H9 (cell line): ENCODE measurements around the gene ZMIZ1. TPM values are rescaled to one million over a fixed set of nuclear protein-coding genes. Genes with fewer than 3 reads are reported as not detected.

ENCODE experiments used
- DNase-seq: peaks from one replicate; pipeline ENCODE4 v3.0.0-alpha.2; 2017
- H2AFZ ChIP-seq: one replicate; pipeline ENCODE4 v1.6.1; 2013; ENCODE audit warnings: mild to moderate bottlenecking, low read length, control low read depth, moderate library complexity
- H2AK5ac ChIP-seq: 2 replicates; pipeline ENCODE4 v1.6.1; 2013; ENCODE audit warnings: low read length, control low read depth, mixed read lengths; ENCODE audit not compliant: insufficient read length
- H2BK120ac ChIP-seq: one replicate; pipeline ENCODE4 v1.6.1; 2013; ENCODE audit warnings: low read depth, mild to moderate bottlenecking, low read length, control low read depth, inconsistent platforms; ENCODE audit not compliant: poor library complexity, severe bottlenecking
- H2BK12ac ChIP-seq: 2 replicates; pipeline ENCODE4 v1.6.1; 2013; ENCODE audit warnings: low read length, control low read depth, mixed read lengths, low read depth; ENCODE audit not compliant: insufficient read length
- H2BK15ac ChIP-seq: 2 replicates; pipeline ENCODE4 v1.6.1; 2013; ENCODE audit warnings: low read depth, low read length, control low read depth
- H2BK20ac ChIP-seq: one replicate; pipeline ENCODE4 v1.6.1; 2013; ENCODE audit warnings: low read depth, mild to moderate bottlenecking, low read length, control low read depth, inconsistent platforms; ENCODE audit not compliant: poor library complexity, severe bottlenecking
- H2BK5ac ChIP-seq: 2 replicates; pipeline ENCODE4 v1.6.1; 2013; ENCODE audit warnings: low read length, control low read depth, mixed read lengths; ENCODE audit not compliant: insufficient read length
- H3K14ac ChIP-seq: 2 replicates; pipeline ENCODE4 v1.6.1; 2013; ENCODE audit warnings: low read length, control low read depth; ENCODE audit not compliant: insufficient read depth
- H3K18ac ChIP-seq: 2 replicates; pipeline ENCODE4 v1.6.1; 2013; ENCODE audit warnings: low read depth, mild to moderate bottlenecking, mixed read lengths, low read length, control low read depth; ENCODE audit not compliant: insufficient read length
- H3K23ac ChIP-seq: 2 replicates; pipeline ENCODE4 v1.6.1; 2013; ENCODE audit warnings: low read length, control low read depth, mixed read lengths, low read depth; ENCODE audit not compliant: insufficient read length
- H3K23me2 ChIP-seq: 2 replicates; pipeline ENCODE4 v1.6.1; 2013; ENCODE audit warnings: low read depth, mild to moderate bottlenecking, mixed read lengths, low read length, control low read depth; ENCODE audit not compliant: insufficient read length, poor library complexity, severe bottlenecking
- H3K27ac ChIP-seq: 2 replicates; pipeline ENCODE4 v1.5.1; 2013; ENCODE audit warnings: low read length, control low read depth, mixed read lengths, low read depth; ENCODE audit not compliant: insufficient read length
- H3K27me3 ChIP-seq: 2 replicates; pipeline ENCODE4 v1.6.1; 2013; ENCODE audit warnings: low read length, control low read depth, inconsistent platforms; ENCODE audit not compliant: insufficient read depth
- H3K4ac ChIP-seq: 2 replicates; pipeline ENCODE4 v1.6.1; 2013; ENCODE audit warnings: low read depth, mild to moderate bottlenecking, control low read depth, inconsistent platforms, low read length, moderate library complexity
- H3K4me1 ChIP-seq: 2 replicates; pipeline ENCODE4 v1.6.1; 2013; ENCODE audit warnings: low read length, control low read depth, inconsistent platforms; ENCODE audit not compliant: insufficient read depth
- H3K4me2 ChIP-seq: 2 replicates; pipeline ENCODE4 v1.6.1; 2013; ENCODE audit warnings: low read length, control low read depth, mixed read lengths; ENCODE audit not compliant: insufficient read length, insufficient read depth
- H3K56ac ChIP-seq: 2 replicates; pipeline ENCODE4 v1.6.1; 2013; ENCODE audit warnings: low read depth, mild to moderate bottlenecking, mixed read lengths, low read length, control low read depth; ENCODE audit not compliant: insufficient read length
- H3K79me1 ChIP-seq: 2 replicates; pipeline ENCODE4 v1.6.1; 2013; ENCODE audit warnings: low read depth, mild to moderate bottlenecking, moderate library complexity, low read length, control low read depth, inconsistent platforms; ENCODE audit not compliant: insufficient read depth, poor library complexity, severe bottlenecking
- H3K79me2 ChIP-seq: 2 replicates; pipeline ENCODE4 v1.6.1; 2013; ENCODE audit warnings: low read length, control low read depth, inconsistent platforms; ENCODE audit not compliant: insufficient read depth
- H3K9ac ChIP-seq: 2 replicates; pipeline ENCODE4 v1.6.1; 2013; ENCODE audit warnings: low read length, control low read depth, mixed read lengths; ENCODE audit not compliant: insufficient read length; ENCODE audit errors: extremely low read depth
- H3K9me3 ChIP-seq: one replicate; pipeline ENCODE4 v1.6.1; 2013; ENCODE audit warnings: low read depth, low read length, inconsistent platforms; ENCODE audit not compliant: control insufficient read depth
- H3T11ph ChIP-seq: one replicate; pipeline ENCODE4 v1.6.1; 2013; ENCODE audit warnings: mild to moderate bottlenecking, low read length, control low read depth, inconsistent platforms
- H4K20me1 ChIP-seq: one replicate; pipeline ENCODE4 v1.6.1; 2013; ENCODE audit not compliant: control insufficient read depth, insufficient read length, insufficient read depth
- H4K5ac ChIP-seq: 2 replicates; pipeline ENCODE4 v1.6.1; 2013; ENCODE audit warnings: low read depth, mild to moderate bottlenecking, mixed read lengths, low read length, control low read depth; ENCODE audit not compliant: insufficient read length
- H4K8ac ChIP-seq: replicated peaks from 2 replicates; pipeline ENCODE4 v1.6.1; 2013; ENCODE audit warnings: low read length, control low read depth, mixed read lengths, low read depth; ENCODE audit not compliant: insufficient read length
- H4K91ac ChIP-seq: 2 replicates; pipeline ENCODE4 v1.6.1; 2013; ENCODE audit warnings: low read depth, mild to moderate bottlenecking, moderate library complexity, mixed read lengths, low read length, control low read depth; ENCODE audit not compliant: insufficient read length
- H3K27ac Mint-ChIP-seq, 3 experiments: 2 replicates in 2 of 3; 3 replicates in 1 of 3; pipeline ENCODE4 v1.8.0; 2020 to 2021; ENCODE audit warnings: mixed read lengths in 3 of 3, mild to moderate bottlenecking in 1 of 3, moderate library complexity in 1 of 3
- H3K27me3 Mint-ChIP-seq: 2 replicates; pipeline ENCODE4 v1.8.0; 2021; ENCODE audit warnings: low read depth, mild to moderate bottlenecking, moderate library complexity, mixed read lengths
- H3K36me3 Mint-ChIP-seq, 3 experiments: 2 replicates in 2 of 3; 3 replicates in 1 of 3; pipeline ENCODE4 v1.8.0; 2020 to 2021; ENCODE audit warnings: low read depth in 3 of 3, mixed read lengths in 3 of 3; ENCODE audit not compliant: insufficient read depth in 1 of 3
- H3K4me1 Mint-ChIP-seq, 2 experiments: 2 replicates each; pipeline ENCODE4 v1.8.0; 2020; ENCODE audit warnings: mixed read lengths in 2 of 2
- H3K4me3 Mint-ChIP-seq, 2 experiments: 2 replicates in 1 of 2; 3 replicates in 1 of 2; pipeline ENCODE4 v1.8.0; 2020 to 2021; ENCODE audit warnings: mild to moderate bottlenecking in 2 of 2, mixed read lengths in 2 of 2, moderate library complexity in 1 of 2
- H3K9me3 Mint-ChIP-seq, 2 experiments: 2 replicates in 1 of 2; 3 replicates in 1 of 2; pipeline ENCODE4 v1.8.0; 2020; ENCODE audit warnings: mild to moderate bottlenecking in 2 of 2, mixed read lengths in 2 of 2, moderate library complexity in 1 of 2
- WGBS: extraction: QIAGEN DNeasy Blood & Tissue Kit; methylation state at CpG from one replicate; pipeline ENCODE4 v1.1.7; 2013; ENCODE audit warnings: missing lambda C conversion rate, low lambda C conversion rate, mixed read lengths; ENCODE audit not compliant: insufficient read length; ENCODE audit errors: extremely low coverage; 5-methylcytosine and 5-hydroxymethylcytosine counted together
- total RNA-seq: library from RNA; stranded (reverse); gene quantifications from 2 replicates; pipeline ENCODE4 v1.2.1, GENCODE V29; 2021
- TF ChIP-seq, protein P1 (sequence below): fragments of 200-600 bp; sonication (generic); conservative IDR thresholded peaks from 3 replicates; pipeline ENCODE4 v1.8.0; 2021; ENCODE audit warnings: antibody characterized with exemption, mild to moderate bottlenecking

ZMIZ1 gene
- total RNA-seq, 1 experiment from 2014 or later: 36.9 TPM

DNA sequence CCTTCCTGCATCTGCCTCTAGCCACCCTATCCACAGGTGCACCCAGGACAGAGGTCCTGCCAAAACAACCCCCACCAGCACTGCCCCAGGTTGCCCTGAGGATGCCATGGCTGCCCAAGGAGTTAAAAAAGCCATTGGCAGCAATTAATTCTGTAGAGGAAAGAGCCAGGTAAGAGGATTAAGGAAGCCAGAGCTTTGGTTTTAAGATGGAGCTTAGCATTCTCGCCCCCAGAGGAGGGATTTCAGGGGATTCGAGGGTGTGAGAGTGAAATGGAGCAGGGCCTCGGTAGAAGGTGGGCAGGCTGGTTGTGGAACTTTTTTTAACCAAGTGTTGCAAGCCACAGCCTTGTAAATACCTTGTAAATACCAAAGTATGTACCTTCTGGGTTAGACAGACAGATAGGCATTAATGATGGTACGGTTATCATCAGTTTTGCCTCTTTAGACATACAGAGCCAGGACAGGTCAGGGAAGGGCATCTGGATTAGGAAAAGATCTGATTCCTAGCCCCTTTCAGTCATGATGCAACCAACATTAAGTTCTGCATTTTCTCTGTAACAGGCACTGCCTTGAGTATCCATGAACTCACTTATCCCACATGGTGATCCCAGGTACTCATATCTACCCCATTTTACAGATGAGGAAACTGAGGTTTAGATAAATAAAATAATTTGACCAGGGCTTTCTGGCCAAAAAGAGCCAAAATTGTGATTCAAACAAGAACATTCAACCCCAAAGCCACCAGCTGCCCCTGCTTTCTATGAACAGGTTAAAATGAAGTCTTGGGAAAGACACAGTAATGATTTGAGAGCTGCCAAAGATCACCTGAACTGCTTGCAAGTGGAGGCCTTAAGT lies 157.9 kb downstream of the ZMIZ1 start:
- H3K27me3 Mint-ChIP-seq: no peaks in the 10 kb centered on the region
- Histone ChIP-seq H2AFZ (no peak overlapping the region), H3K27me3 (no peaks in the 10 kb centered on the region), H3K79me2 (no peaks in the 10 kb centered on the region), H2BK20ac (no peak overlapping the region), H3K23me2 (no peaks in the 10 kb centered on the region), H4K20me1 (no peaks in the 10 kb centered on the region), H3K4me1 (peaks cover 14% of the 10 kb centered on the region; the same call in 1 of the 2 replicates), H3K18ac (no peak overlapping the region), H4K91ac (no peak overlapping the region), H3T11ph (no peak overlapping the region), H2BK5ac (no peak overlapping the region), H3K4me2 (no peak overlapping the region), H4K5ac (no peak overlapping the region), H3K9ac (no peak overlapping the region), H3K56ac (no peak overlapping the region), H2AK5ac (no peak overlapping the region), H4K8ac (no peak overlapping the region), H2BK12ac (no peak overlapping the region), H3K79me1 (no peaks in the 10 kb centered on the region), H2BK15ac (no peak overlapping the region), H3K9me3 (no peaks in the 10 kb centered on the region), H2BK120ac (no peak overlapping the region), H3K14ac (no peak overlapping the region), H3K4ac (no peak overlapping the region), H3K27ac (no peak overlapping the region), H3K23ac (no peak overlapping the region)
- H3K36me3 Mint-ChIP-seq: peaks cover 4 to 12% (median 6%) of the 10 kb centered on the region in 3 experiments; a peak in 6 of 7 replicates
- TF ChIP-seq, protein P1, sequence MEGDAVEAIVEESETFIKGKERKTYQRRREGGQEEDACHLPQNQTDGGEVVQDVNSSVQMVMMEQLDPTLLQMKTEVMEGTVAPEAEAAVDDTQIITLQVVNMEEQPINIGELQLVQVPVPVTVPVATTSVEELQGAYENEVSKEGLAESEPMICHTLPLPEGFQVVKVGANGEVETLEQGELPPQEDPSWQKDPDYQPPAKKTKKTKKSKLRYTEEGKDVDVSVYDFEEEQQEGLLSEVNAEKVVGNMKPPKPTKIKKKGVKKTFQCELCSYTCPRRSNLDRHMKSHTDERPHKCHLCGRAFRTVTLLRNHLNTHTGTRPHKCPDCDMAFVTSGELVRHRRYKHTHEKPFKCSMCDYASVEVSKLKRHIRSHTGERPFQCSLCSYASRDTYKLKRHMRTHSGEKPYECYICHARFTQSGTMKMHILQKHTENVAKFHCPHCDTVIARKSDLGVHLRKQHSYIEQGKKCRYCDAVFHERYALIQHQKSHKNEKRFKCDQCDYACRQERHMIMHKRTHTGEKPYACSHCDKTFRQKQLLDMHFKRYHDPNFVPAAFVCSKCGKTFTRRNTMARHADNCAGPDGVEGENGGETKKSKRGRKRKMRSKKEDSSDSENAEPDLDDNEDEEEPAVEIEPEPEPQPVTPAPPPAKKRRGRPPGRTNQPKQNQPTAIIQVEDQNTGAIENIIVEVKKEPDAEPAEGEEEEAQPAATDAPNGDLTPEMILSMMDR: no peak
- H3K4me1 Mint-ChIP-seq: peaks cover 46 to 63% of the 10 kb centered on the region in 2 experiments
- WGBS: no CpG with 5 or more reads among the region's 4 CpGs
- DNase-seq: no peak
- no peaks in the 10 kb centered on the region for H3K9me3 Mint-ChIP-seq
- H3K4me3 Mint-ChIP-seq: no peak overlapping the region
- no peak overlapping the region for H3K27ac Mint-ChIP-seq
